ENCODE results near the gene PTPRN2. TPM values are rescaled to one million over a fixed set of nuclear protein-coding genes. Genes with fewer than 3 reads are reported as not detected.

PTPRN2 gene
- total and polyA plus RNA-seq, 2 of the 13 experiments (the other 11 are each of a cell fraction or from before 2014, with no cell fraction given), result 2.5 to 24.2 TPM

- TF ChIP-seq ZNF142 (CRISPR knock-in tag; IDR thresholded peaks at IDR 0.05), result no peak
Measured at GRCh38 chr7:158562517-158562916, 25.1 kb downstream of the PTPRN2 start (continued).

GRCh38 chr7:158561659-158562058 lies 26.0 kb downstream of the PTPRN2 start:
- Histone ChIP-seq H3K79me2 (ENCODE audit: insufficient read depth, low read length) (peaks cover 13% of the 10 kb centered on the region), H3K36me3 (replicated peaks in 1 of 2; ENCODE audit: control insufficient read depth in 1 of 2, insufficient read depth in 2 of 2, low read length in 2 of 2) (peaks cover 4 to 7% of the 10 kb centered on the region in 2 experiments; a peak in 2 of 5 replicates), H3K9me3 (ENCODE audit: low read length) (no peaks in the 10 kb centered on the region), H3K27ac (ENCODE audit: extremely low read length, insufficient read depth, low read length) (no peak overlapping the region), H3K4me3 (replicated peaks in 1 of 3; ENCODE audit: insufficient read depth in 1 of 3, low read depth in 2 of 3, low read length in 3 of 3) (no peak overlapping the region), H3K4me1 (ENCODE audit: insufficient read depth, low read length) (no peaks in the 10 kb centered on the region), H3K27me3 (ENCODE audit: control insufficient read depth in 1 of 2, insufficient read depth in 2 of 2, low read length in 2 of 2) (no peaks in the 10 kb centered on the region), H3K9ac (ENCODE audit: insufficient read depth, low read depth, low read length) (no peak overlapping the region), H4K20me1 (ENCODE audit: insufficient read depth, low read length) (peaks cover 55% of the 10 kb centered on the region), H3K4me2 (ENCODE audit: low read depth, low read length) (no peak overlapping the region), H2AFZ (ENCODE audit: low read length) (no peak overlapping the region)
- TF ChIP-seq ZBTB4 (CRISPR knock-in tag; IDR thresholded peaks at IDR 0.05; ENCODE audit: borderline replicate concordance), result no peak
- POLR2A ChIA-PET, result no interaction called here
- FAIRE-seq (no peak), DNase-seq (ENCODE audit: low spot score) (no peak), ATAC-seq (no peak)
- CTCF ChIA-PET (ENCODE audit: low intra/inter-chr PET ratio, low total read pairs), result no interaction called here
- BruUV-seq (replicated peaks), result no TSS peak
- WGBS (ENCODE audit: low lambda C conversion rate), result 94% methylated on average over 6 of the region's 7 CpGs
- intact Hi-C loops (cut with micrococcal nuclease; ENCODE audit: unreplicated experiment), result no loop called here
- in situ Hi-C loops (cut with HindIII; ENCODE audit: extremely low pct_ligation_motif_present, low pct_unique_long_range_greater_than_20kb), result no loop called here
